ENCODE measurements around the gene TFF3. TPM values are rescaled to one million over a fixed set of nuclear protein-coding genes. Genes with fewer than 3 reads are reported as not detected.
A peak's percentile ranks its signal among the peaks of the same experiment; 100 is the strongest.

The TFF3 gene
- total RNA-seq, 2 donors from 2014 or later: 6.3 to 16.3 TPM

- no peak for DNase-seq
- H3K9me3 ChIP-seq: no peaks in the 10 kb centered on the region
- ATAC-seq: no peak
- H3K4me3 ChIP-seq: no peak overlapping the region
- H3K27ac ChIP-seq: peak overlapping the region in 1 of 4 donors; percentile 24
- TF ChIP-seq POLR2A (IDR thresholded peaks at IDR 0.05) (no peak), CTCF (IDR thresholded peaks at IDR 0.05) (no peak)
- peaks cover 29% of the 10 kb centered on the region for H3K4me1 ChIP-seq
- 76 to 84% methylated on average over 6 of the region's 6 CpGs for WGBS, 2 donors
- no peaks in the 10 kb centered on the region for H3K36me3 ChIP-seq (replicated peaks in 1 of 2; ENCODE audit: insufficient read depth in 1 of 2, low read depth in 2 of 2)
- H3K27me3 ChIP-seq: no peaks in the 10 kb centered on the region
- intact Hi-C loops (cut with DNase I): loop anchor here (10.0 kb wide), 1 partner anchor 130 kb away; no protein-coding TSS in a partner anchor
Measured at GRCh38 chr21:42314616-42315295, 453 bp downstream of the TFF3 start.

GRCh38 chr21:42313501-42313969 is 1.7 kb downstream of the TFF3 start:
- intact Hi-C loops (cut with DNase I): loop anchor here (10.0 kb wide), 1 partner anchor 131 kb away; no protein-coding TSS in a partner anchor
- ATAC-seq: no peak
- peak in 1 of 4 donors; percentile 40 for DNase-seq
- H3K27me3 ChIP-seq: no peaks in the 10 kb centered on the region
- TF ChIP-seq CTCF (IDR thresholded peaks at IDR 0.05) (no peak), POLR2A (IDR thresholded peaks at IDR 0.05) (no peak)
- no peaks in the 10 kb centered on the region for H3K9me3 ChIP-seq
- WGBS, 2 donors: 19 to 28% methylated on average over 7 to 13 of the region's 13 CpGs
- no peak overlapping the region for H3K4me3 ChIP-seq
- H3K27ac ChIP-seq: no peak overlapping the region
- peaks cover 35% of the 10 kb centered on the region for H3K4me1 ChIP-seq
- no peaks in the 10 kb centered on the region for H3K36me3 ChIP-seq (replicated peaks in 1 of 2; ENCODE audit: insufficient read depth in 1 of 2, low read depth in 2 of 2)

GRCh38 chr21:42312626-42313104 is 2.5 kb downstream of the TFF3 start:
- 71 to 83% methylated on average over 6 to 12 of the region's 16 CpGs for WGBS, 2 donors
- Histone ChIP-seq H3K4me1 (peaks cover 35% of the 10 kb centered on the region), H3K27ac (no peak overlapping the region), H3K4me3 (no peak overlapping the region), H3K36me3 (replicated peaks in 1 of 2; ENCODE audit: insufficient read depth in 1 of 2, low read depth in 2 of 2) (no peaks in the 10 kb centered on the region), H3K27me3 (no peaks in the 10 kb centered on the region), H3K9me3 (no peaks in the 10 kb centered on the region)
- no peak for DNase-seq
- ATAC-seq: no peak
- intact Hi-C loops (cut with DNase I): loop anchor here (10.0 kb wide), 1 partner anchor 132 kb away; no protein-coding TSS in a partner anchor
- TF ChIP-seq CTCF (IDR thresholded peaks at IDR 0.05): no peak
- no peak for TF ChIP-seq POLR2A (IDR thresholded peaks at IDR 0.05)

DNA sequence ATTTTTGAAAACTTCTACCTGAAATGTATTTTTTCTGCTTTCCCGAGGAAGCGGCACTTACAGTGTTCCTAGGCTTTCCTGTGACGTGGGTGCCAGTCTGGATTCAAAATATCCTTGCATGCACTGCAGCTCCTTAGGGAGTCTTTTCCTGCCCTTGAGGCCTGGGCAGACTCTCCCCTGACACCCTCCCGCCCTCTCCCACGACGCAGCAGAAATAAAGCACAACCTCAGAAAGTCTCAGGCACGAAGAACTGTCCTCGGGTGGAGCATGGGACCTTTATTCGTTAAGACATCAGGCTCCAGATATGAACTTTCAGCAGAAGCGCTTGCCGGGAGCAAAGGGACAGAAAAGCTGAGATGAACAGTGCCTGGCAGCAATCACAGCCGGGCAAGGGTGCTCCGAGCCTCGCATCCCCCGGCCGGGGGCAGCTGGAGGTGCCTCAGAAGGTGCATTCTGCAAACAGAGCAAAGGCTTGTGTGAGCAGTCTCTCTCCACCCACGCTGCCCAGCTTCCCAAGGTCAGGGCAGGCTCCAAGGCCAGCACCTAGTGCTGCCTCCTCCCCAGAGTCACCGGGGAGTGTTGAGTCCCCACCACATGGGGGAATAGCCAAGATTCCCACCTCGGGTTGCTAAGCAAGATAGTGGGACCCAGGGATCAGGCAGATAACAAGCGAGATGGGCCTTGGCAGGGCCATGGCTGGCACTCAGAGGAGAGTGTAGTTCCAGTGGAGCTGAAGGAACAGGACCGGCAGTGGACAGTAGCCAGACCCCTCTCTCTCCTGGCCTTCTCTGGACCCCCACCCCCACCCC is 3.2 kb downstream of the TFF3 start:
- intact Hi-C loops (cut with DNase I): loop anchor here (10.0 kb wide), 1 partner anchor 133 kb away; no protein-coding TSS in a partner anchor
- Histone ChIP-seq H3K36me3 (replicated peaks in 1 of 2; ENCODE audit: insufficient read depth in 1 of 2, low read depth in 2 of 2) (no peaks in the 10 kb centered on the region), H3K4me3 (no peak overlapping the region), H3K4me1 (peaks cover 37% of the 10 kb centered on the region), H3K27ac (no peak overlapping the region), H3K27me3 (no peaks in the 10 kb centered on the region), H3K9me3 (no peaks in the 10 kb centered on the region)
- DNase-seq: peak in 1 of 4 donors; percentile 54
- TF ChIP-seq POLR2A (IDR thresholded peaks at IDR 0.05) (no peak), CTCF (IDR thresholded peaks at IDR 0.05) (no peak)
- ATAC-seq: no peak
- 42 to 46% methylated on average over 21 of the region's 21 CpGs for WGBS, 2 donors
